AG09309 (cell line): ENCODE data around the gene RAP1GAP.

Source experiments
- DNase-seq: peaks from one replicate; pipeline ENCODE4 v3.0.0-alpha.2; 2010; ENCODE audit warnings: low read depth
- H3K4me3 ChIP-seq: 2 replicates; pipeline ENCODE4 v1.5.1; 2011; ENCODE audit warnings: mild to moderate bottlenecking, low read depth, low read length, moderate library complexity; ENCODE audit not compliant: control insufficient read depth
- CTCF ChIP-seq: IDR thresholded peaks from 2 replicates; pipeline ENCODE4 v1.5.1; 2011; ENCODE audit warnings: mild to moderate bottlenecking, low read depth, low read length, inconsistent platforms; ENCODE audit not compliant: insufficient read depth, control insufficient read depth; ENCODE audit errors: missing control alignments

RAP1GAP gene

GRCh38 chr1:21704145-21704544 lies 35.0 kb upstream of the RAP1GAP start:
- H3K4me3 ChIP-seq: no peak overlapping the region
- DNase-seq: no peak
- TF ChIP-seq CTCF: no peak

- H3K4me3 ChIP-seq: no peak overlapping the region
- peak; percentile 68 for DNase-seq
- TF ChIP-seq CTCF: peak; percentile 52
Measured at GRCh38 chr1:21703318-21703963, 34.3 kb upstream of the RAP1GAP start.

- no peak for DNase-seq
- H3K4me3 ChIP-seq: no peak overlapping the region
- TF ChIP-seq CTCF: no peak
Measured at GRCh38 chr1:21702780-21703179, 33.6 kb upstream of the RAP1GAP start.

- TF ChIP-seq CTCF: no peak
- no peak for DNase-seq
- H3K4me3 ChIP-seq: no peak overlapping the region
Measured at GRCh38 chr1:21701401-21701800, 32.2 kb upstream of the RAP1GAP start.

- no peak for TF ChIP-seq CTCF
- H3K4me3 ChIP-seq: no peak overlapping the region
- no peak for DNase-seq
Measured at GRCh38 chr1:21700094-21700493, 30.9 kb upstream of the RAP1GAP start.

GRCh38 chr1:21696931-21697330 lies 27.8 kb upstream of the RAP1GAP start:
- TF ChIP-seq CTCF: no peak
- no peak for DNase-seq
- H3K4me3 ChIP-seq: no peak overlapping the region
